BLaER1 (cell line): ENCODE measurements around the gene MAD1L1.

Source experiments
- H3K27ac ChIP-seq: shearing (Covaris generic); formaldehyde crosslinking; 2 replicates; pipeline ENCODE4 v1.8.1; 2022
- H3K27me3 ChIP-seq: shearing (Covaris generic); formaldehyde crosslinking; 2 replicates; pipeline ENCODE4 v1.8.1; 2022
- H3K36me3 ChIP-seq: shearing (Covaris generic); formaldehyde crosslinking; 2 replicates; pipeline ENCODE4 v1.8.1; 2022
- H3K4me1 ChIP-seq: shearing (Covaris generic); formaldehyde crosslinking; 2 replicates; pipeline ENCODE4 v1.8.1; 2022
- H3K4me2 ChIP-seq: shearing (Covaris generic); formaldehyde crosslinking; 2 replicates; pipeline ENCODE4 v1.8.1; 2022
- H3K4me3 ChIP-seq: shearing (Covaris generic); formaldehyde crosslinking; 2 replicates; pipeline ENCODE4 v1.8.1; 2022
- H3K9ac ChIP-seq: shearing (Covaris generic); formaldehyde crosslinking; 2 replicates; pipeline ENCODE4 v1.8.1; 2022
- H3K9me3 ChIP-seq: shearing (Covaris generic); formaldehyde crosslinking; 2 replicates; pipeline ENCODE4 v1.8.1; 2022
- H4K20me1 ChIP-seq: shearing (Covaris generic); formaldehyde crosslinking; 2 replicates; pipeline ENCODE4 v1.8.1; 2022
- Cebpa-rat ChIP-seq: shearing (Covaris generic); IDR thresholded peaks from 2 replicates; pipeline ENCODE4 v1.8.1; 2022

MAD1L1 gene

GRCh38 chr7:2034291-2035201 is 198.2 kb downstream of the MAD1L1 start:
- no peak for TF ChIP-seq Cebpa-rat
- H4K20me1 ChIP-seq, result peaks cover 93% of the 10 kb centered on the region
- H3K4me3 ChIP-seq, result no peak overlapping the region
- peak overlapping the region; percentile 46; the same call in 1 of the 2 replicates for H3K9ac ChIP-seq
- H3K4me1 ChIP-seq, result peaks cover 93% of the 10 kb centered on the region
- H3K27me3 ChIP-seq, result no peaks in the 10 kb centered on the region
- peak overlapping the region; percentile 43 for H3K27ac ChIP-seq
- peak overlapping the region; percentile 65 for H3K4me2 ChIP-seq
- H3K9me3 ChIP-seq, result peaks cover 6% of the 10 kb centered on the region
- H3K36me3 ChIP-seq, result peaks cover 11% of the 10 kb centered on the region

GRCh38 chr7:2033586-2034135 is 199.1 kb downstream of the MAD1L1 start:
- peaks cover 85% of the 10 kb centered on the region for H3K4me1 ChIP-seq
- H3K27ac ChIP-seq, result no peak overlapping the region
- peaks cover 89% of the 10 kb centered on the region for H4K20me1 ChIP-seq
- H3K4me3 ChIP-seq, result no peak overlapping the region
- H3K27me3 ChIP-seq, result no peaks in the 10 kb centered on the region
- H3K36me3 ChIP-seq, result peaks cover 19% of the 10 kb centered on the region
- peaks cover 15% of the 10 kb centered on the region for H3K9me3 ChIP-seq
- no peak for TF ChIP-seq Cebpa-rat
- H3K9ac ChIP-seq, result no peak overlapping the region
- H3K4me2 ChIP-seq, result peak overlapping the region; percentile 65

GRCh38 chr7:2032876-2033407 is 199.8 kb downstream of the MAD1L1 start:
- no peak for TF ChIP-seq Cebpa-rat
- peaks cover 78% of the 10 kb centered on the region for H3K4me1 ChIP-seq
- H3K4me2 ChIP-seq, result peak overlapping the region; percentile 65
- peak overlapping the region; percentile 7 for H3K9ac ChIP-seq
- peaks cover 22% of the 10 kb centered on the region for H3K9me3 ChIP-seq
- H3K36me3 ChIP-seq, result peaks cover 24% of the 10 kb centered on the region
- H3K27ac ChIP-seq, result peak overlapping the region; percentile 60
- peaks cover 82% of the 10 kb centered on the region for H4K20me1 ChIP-seq
- no peak overlapping the region for H3K4me3 ChIP-seq
- no peaks in the 10 kb centered on the region for H3K27me3 ChIP-seq

GRCh38 chr7:2032030-2032875 is 200.5 kb downstream of the MAD1L1 start:
- Histone ChIP-seq H3K27ac (peak overlapping the region; percentile 60), H3K4me1 (peaks cover 71% of the 10 kb centered on the region), H3K27me3 (no peaks in the 10 kb centered on the region), H3K36me3 (peaks cover 29% of the 10 kb centered on the region), H3K9me3 (peaks cover 29% of the 10 kb centered on the region), H3K9ac (peak overlapping the region; percentile 7), H3K4me2 (peak overlapping the region; percentile 65), H3K4me3 (no peak overlapping the region), H4K20me1 (peaks cover 75% of the 10 kb centered on the region)
- no peak for TF ChIP-seq Cebpa-rat

- no peak for TF ChIP-seq Cebpa-rat
- peak overlapping the region; percentile 65 for H3K4me2 ChIP-seq
Measured at GRCh38 chr7:2031451-2031845, 201.3 kb downstream of the MAD1L1 start.

GRCh38 chr7:2030475-2031450 is 202.0 kb downstream of the MAD1L1 start:
- no peak for TF ChIP-seq Cebpa-rat
- peak overlapping the region; percentile 65 for H3K4me2 ChIP-seq
- peaks cover 35% of the 10 kb centered on the region for H3K36me3 ChIP-seq
- no peaks in the 10 kb centered on the region for H3K27me3 ChIP-seq
- no peak overlapping the region for H3K4me3 ChIP-seq
- H3K9ac ChIP-seq, result peak overlapping the region; percentile 57
- peak overlapping the region; percentile 60 for H3K27ac ChIP-seq
- peaks cover 59% of the 10 kb centered on the region for H3K4me1 ChIP-seq
- peaks cover 62% of the 10 kb centered on the region for H4K20me1 ChIP-seq
- peaks cover 40% of the 10 kb centered on the region for H3K9me3 ChIP-seq

More at GRCh38 chr7:2031451-2031845, 201.3 kb downstream of the MAD1L1 start:
- peak overlapping the region; percentile 7; the same call in 1 of the 2 replicates for H3K9ac ChIP-seq
- peak overlapping the region; percentile 60 for H3K27ac ChIP-seq
- peaks cover 32% of the 10 kb centered on the region for H3K36me3 ChIP-seq
- no peaks in the 10 kb centered on the region for H3K27me3 ChIP-seq
- H3K4me3 ChIP-seq, result no peak overlapping the region
- H3K9me3 ChIP-seq, result peaks cover 34% of the 10 kb centered on the region
- H3K4me1 ChIP-seq, result peaks cover 63% of the 10 kb centered on the region
- H4K20me1 ChIP-seq, result peaks cover 67% of the 10 kb centered on the region

GRCh38 chr7:2029936-2030335 is 202.8 kb downstream of the MAD1L1 start:
- peak overlapping the region; percentile 65 for H3K4me2 ChIP-seq
- H3K9ac ChIP-seq, result no peak overlapping the region
- peaks cover 47% of the 10 kb centered on the region for H3K9me3 ChIP-seq
- no peak for TF ChIP-seq Cebpa-rat
- no peaks in the 10 kb centered on the region for H3K27me3 ChIP-seq
- H3K4me3 ChIP-seq, result no peak overlapping the region
- peaks cover 58% of the 10 kb centered on the region for H4K20me1 ChIP-seq
- peaks cover 40% of the 10 kb centered on the region for H3K36me3 ChIP-seq
- H3K27ac ChIP-seq, result peak overlapping the region; percentile 60; the same call in 1 of the 2 replicates
- peaks cover 55% of the 10 kb centered on the region for H3K4me1 ChIP-seq

- H3K9ac ChIP-seq, result no peak overlapping the region
- peaks cover 53% of the 10 kb centered on the region for H3K9me3 ChIP-seq
- no peak overlapping the region for H3K27ac ChIP-seq
- peaks cover 55% of the 10 kb centered on the region for H4K20me1 ChIP-seq
- no peak overlapping the region for H3K4me2 ChIP-seq
- H3K36me3 ChIP-seq, result peaks cover 43% of the 10 kb centered on the region
- no peak overlapping the region for H3K4me3 ChIP-seq
- peaks cover 55% of the 10 kb centered on the region for H3K4me1 ChIP-seq
- no peak for TF ChIP-seq Cebpa-rat
- no peaks in the 10 kb centered on the region for H3K27me3 ChIP-seq
Measured at GRCh38 chr7:2029211-2029905, 203.4 kb downstream of the MAD1L1 start.
